Brain pericyte (primary cell): ENCODE results near the gene CDCA5.

Experiments
- DNase-seq: peaks from one replicate; pipeline ENCODE4 v3.0.0-alpha.2; 2012; ENCODE audit warnings: low read depth, low spot score

The CDCA5 gene

GRCh38 chr11:65107078-65107477, 23.2 kb upstream of the CDCA5 start:
- no peak for DNase-seq

GRCh38 chr11:65104628-65105027, 20.8 kb upstream of the CDCA5 start:
- DNase-seq, result no peak

GRCh38 chr11:65103476-65103875, 19.6 kb upstream of the CDCA5 start:
- DNase-seq, result no peak

- no peak for DNase-seq
Measured at GRCh38 chr11:65102142-65103095, 18.6 kb upstream of the CDCA5 start.

- no peak for DNase-seq
Measured at GRCh38 chr11:65100674-65101350, 17.0 kb upstream of the CDCA5 start.

- DNase-seq, result no peak
Measured at GRCh38 chr11:65096926-65097325, 13.1 kb upstream of the CDCA5 start.

- DNase-seq, result peak; percentile 61
Measured at GRCh38 chr11:65095974-65096806, 12.3 kb upstream of the CDCA5 start, which contains the start of gene VPS51. Gene VPS51, plus strand, starts transcription at chr11:65096214. Its CDS starts 37 bp downstream, at chr11:65096251.

GRCh38 chr11:65095427-65095826, 11.6 kb upstream of the CDCA5 start:
- no peak for DNase-seq

- DNase-seq, result no peak
Measured at GRCh38 chr11:65090628-65091027, 6.8 kb upstream of the CDCA5 start.

- DNase-seq, result no peak
Measured at GRCh38 chr11:65089621-65090020, 5.8 kb upstream of the CDCA5 start.

GRCh38 chr11:65087827-65088226, 4.0 kb upstream of the CDCA5 start:
- DNase-seq, result no peak

GRCh38 chr11:65087216-65087615, 3.4 kb upstream of the CDCA5 start:
- DNase-seq, result no peak

GRCh38 chr11:65086809-65087208, 3.0 kb upstream of the CDCA5 start:
- no peak for DNase-seq

GRCh38 chr11:65085446-65085845, 1.6 kb upstream of the CDCA5 start:
- DNase-seq, result no peak

- no peak for DNase-seq
Measured at GRCh38 chr11:65084598-65085375, 947 bp upstream of the CDCA5 start.

- DNase-seq, result no peak
Measured at GRCh38 chr11:65083134-65083833, 556 bp downstream of the CDCA5 start.

GRCh38 chr11:65078786-65079342, 5.0 kb downstream of the CDCA5 start:
- no peak for DNase-seq

GRCh38 chr11:65078151-65078550, 5.7 kb downstream of the CDCA5 start:
- no peak for DNase-seq

- no peak for DNase-seq
Measured at GRCh38 chr11:65077451-65077850, 6.4 kb downstream of the CDCA5 start.

GRCh38 chr11:65072631-65072966, 11.2 kb downstream of the CDCA5 start:
- no peak for DNase-seq
